Skeletal muscle satellite cell (primary cell): ENCODE data around the gene ST6GAL2.

Source experiments
- H3K27me3 ChIP-seq: 2 replicates; pipeline ENCODE4 v1.7.0; 2013; ENCODE audit warnings: low read length; ENCODE audit not compliant: control insufficient read depth, insufficient read depth
- H3K36me3 ChIP-seq: 2 replicates; pipeline ENCODE4 v1.7.0; 2013; ENCODE audit warnings: mild to moderate bottlenecking, control low read depth, low read length; ENCODE audit not compliant: insufficient read depth
- H3K4me1 ChIP-seq: 2 replicates; pipeline ENCODE4 v1.7.0; 2013; ENCODE audit warnings: low read length; ENCODE audit not compliant: control insufficient read depth, insufficient read depth
- H3K4me2 ChIP-seq: 2 replicates; pipeline ENCODE4 v1.7.0; 2013; ENCODE audit warnings: mild to moderate bottlenecking, low read length
- H3K4me3 ChIP-seq: 2 replicates; pipeline ENCODE4 v1.7.0; 2013; ENCODE audit warnings: low read length
- H3K9ac ChIP-seq: 2 replicates; pipeline ENCODE4 v1.7.0; 2013; ENCODE audit warnings: mild to moderate bottlenecking, low read depth, low read length, moderate library complexity
- H3K9me3 ChIP-seq: replicated peaks from 2 replicates; pipeline ENCODE4 v1.7.0; 2013; ENCODE audit warnings: mild to moderate bottlenecking, control low read depth, low read length

ST6GAL2 gene

DNA sequence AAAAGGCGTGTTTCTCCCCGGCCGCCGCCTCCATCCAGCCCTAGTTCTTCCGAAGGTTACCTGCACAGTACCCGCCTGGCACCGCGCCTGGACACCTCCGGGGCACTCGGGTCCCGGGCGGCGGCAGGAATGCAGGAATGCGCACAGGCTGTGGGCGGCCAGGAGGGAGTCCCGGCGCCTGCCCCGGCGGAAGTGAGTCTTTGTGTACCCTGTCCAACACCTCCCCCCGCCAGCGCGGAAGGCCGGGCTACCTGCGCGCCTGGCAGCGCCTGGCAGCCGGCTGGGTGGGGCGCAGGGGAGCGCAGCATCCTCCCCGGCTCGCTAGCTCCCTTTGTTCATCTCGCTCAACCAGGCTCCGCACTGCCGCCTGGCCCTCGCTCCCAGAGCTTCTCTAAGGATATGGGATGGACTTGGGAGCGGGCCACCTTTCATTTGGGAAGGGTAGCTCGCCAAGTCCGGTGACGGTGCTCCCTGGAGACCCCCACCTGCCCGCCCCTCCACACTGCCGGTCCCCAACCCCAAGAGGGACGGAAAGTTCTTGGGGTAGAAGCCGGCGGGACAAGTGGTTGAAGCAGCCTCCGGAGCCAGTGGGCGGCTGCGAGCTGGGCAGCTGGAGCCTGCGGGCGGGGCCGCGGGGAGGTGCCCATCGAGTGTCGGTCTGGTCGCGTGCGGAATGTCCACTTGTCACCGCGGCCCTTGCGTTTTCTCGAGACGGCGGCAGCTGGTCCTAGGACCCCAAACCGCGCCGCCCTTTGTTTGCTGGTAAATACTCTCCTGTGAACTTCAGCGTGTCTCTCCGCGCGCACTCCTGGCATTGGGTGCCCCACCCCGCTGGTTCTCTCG, 1.2 kb upstream of the ST6GAL2 start:
- Histone ChIP-seq H3K4me2 (peak overlapping the region; percentile 62), H3K4me3 (peak overlapping the region; percentile 62), H3K9ac (no peak overlapping the region), H3K36me3 (no peaks in the 10 kb centered on the region), H3K4me1 (peaks cover 3% of the 10 kb centered on the region), H3K9me3 (no peaks in the 10 kb centered on the region), H3K27me3 (peaks cover 14% of the 10 kb centered on the region)

DNA sequence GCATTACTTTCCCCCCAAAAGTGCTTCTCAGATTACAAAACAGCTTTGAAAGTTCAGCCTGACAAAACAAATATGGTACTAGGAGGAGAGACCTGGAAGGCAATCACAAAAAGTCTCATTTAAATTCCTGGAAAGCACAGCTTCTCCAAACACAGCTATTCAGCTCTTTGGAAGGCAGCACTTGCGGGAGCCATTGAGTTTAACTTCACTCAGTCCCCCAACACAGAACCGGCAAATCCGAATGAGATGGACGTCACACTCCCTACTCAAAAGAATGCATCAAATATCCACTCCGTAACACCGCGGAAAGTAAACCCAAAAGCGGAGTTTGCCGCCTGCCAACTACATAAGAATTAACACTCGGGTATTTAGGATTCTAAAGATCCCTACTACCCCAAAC, 638 bp downstream of the ST6GAL2 start:
- H3K9ac ChIP-seq = no peak overlapping the region
- no peak overlapping the region for H3K4me2 ChIP-seq
- H3K36me3 ChIP-seq = no peaks in the 10 kb centered on the region
- no peak overlapping the region for H3K4me3 ChIP-seq
- peaks cover 14% of the 10 kb centered on the region for H3K27me3 ChIP-seq
- peaks cover 3% of the 10 kb centered on the region for H3K4me1 ChIP-seq
- H3K9me3 ChIP-seq = no peaks in the 10 kb centered on the region

DNA sequence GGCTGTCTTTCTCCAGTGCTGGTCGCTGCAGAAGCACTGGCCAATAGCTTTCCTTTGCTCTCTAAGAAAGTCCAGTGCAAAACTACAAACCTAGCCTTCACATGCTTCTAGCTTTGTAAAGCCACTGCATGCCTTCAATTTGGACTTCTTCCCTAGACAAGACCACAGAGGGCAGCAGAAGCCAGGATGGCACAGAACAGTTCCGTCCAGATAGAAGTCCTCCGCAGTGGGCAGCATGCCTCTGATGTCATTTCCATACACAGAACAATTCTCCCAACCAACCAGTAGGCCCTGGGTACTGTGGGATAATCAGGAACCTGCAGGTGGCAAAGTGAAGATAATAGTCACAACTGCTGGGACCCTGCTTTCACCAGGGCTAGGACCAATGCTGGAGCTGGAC, 3.3 kb downstream of the ST6GAL2 start:
- no peak overlapping the region for H3K4me2 ChIP-seq
- no peaks in the 10 kb centered on the region for H3K36me3 ChIP-seq
- H3K4me1 ChIP-seq = peaks cover 3% of the 10 kb centered on the region
- no peaks in the 10 kb centered on the region for H3K9me3 ChIP-seq
- H3K27me3 ChIP-seq = peaks cover 14% of the 10 kb centered on the region
- H3K4me3 ChIP-seq = no peak overlapping the region
- H3K9ac ChIP-seq = no peak overlapping the region

DNA sequence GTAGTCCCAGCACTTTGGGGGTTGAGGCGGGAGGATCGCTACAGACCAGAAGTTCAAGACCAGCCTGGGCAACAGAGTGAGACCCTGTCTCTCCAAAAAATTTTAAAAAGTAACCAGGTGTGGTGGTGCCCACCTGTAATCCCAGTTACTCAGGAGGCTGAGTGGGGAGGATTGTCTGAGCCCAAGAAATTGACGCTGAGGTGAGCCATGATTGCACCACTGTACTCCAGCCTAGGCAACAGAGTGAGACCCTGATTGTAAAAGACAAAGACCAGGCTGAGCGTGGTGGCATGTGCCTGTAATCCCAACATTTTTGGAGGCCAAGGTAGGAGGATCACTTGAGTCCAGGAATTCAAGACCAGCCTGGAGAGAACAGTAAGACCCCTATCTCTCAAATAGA, 7.8 kb downstream of the ST6GAL2 start:
- Histone ChIP-seq H3K9ac (no peak overlapping the region), H3K4me3 (no peak overlapping the region), H3K27me3 (no peaks in the 10 kb centered on the region), H3K4me1 (no peaks in the 10 kb centered on the region), H3K36me3 (no peaks in the 10 kb centered on the region), H3K9me3 (no peaks in the 10 kb centered on the region), H3K4me2 (no peak overlapping the region)

DNA sequence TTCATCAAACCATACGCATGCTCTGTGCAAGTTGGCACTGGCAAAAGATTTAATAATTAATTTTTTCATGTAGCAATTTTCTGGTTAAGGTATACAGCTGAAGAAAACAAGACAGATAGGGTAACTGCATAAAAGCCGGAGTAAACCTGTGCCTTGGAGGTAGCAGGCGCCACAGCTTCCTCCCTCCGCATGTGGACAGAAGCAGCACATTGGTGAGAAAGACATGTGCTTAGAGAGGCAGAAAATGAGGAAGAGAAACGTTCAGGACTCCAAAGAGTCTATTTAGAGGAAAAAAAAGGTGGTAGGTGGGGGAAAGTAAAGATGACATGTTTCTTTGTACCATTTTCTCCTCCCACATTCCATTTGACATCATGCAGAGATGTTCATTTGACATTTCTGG, 9.3 kb downstream of the ST6GAL2 start:
- H3K4me2 ChIP-seq = no peak overlapping the region
- no peaks in the 10 kb centered on the region for H3K9me3 ChIP-seq
- no peaks in the 10 kb centered on the region for H3K4me1 ChIP-seq
- H3K27me3 ChIP-seq = no peaks in the 10 kb centered on the region
- H3K4me3 ChIP-seq = no peak overlapping the region
- no peak overlapping the region for H3K9ac ChIP-seq
- no peaks in the 10 kb centered on the region for H3K36me3 ChIP-seq

DNA sequence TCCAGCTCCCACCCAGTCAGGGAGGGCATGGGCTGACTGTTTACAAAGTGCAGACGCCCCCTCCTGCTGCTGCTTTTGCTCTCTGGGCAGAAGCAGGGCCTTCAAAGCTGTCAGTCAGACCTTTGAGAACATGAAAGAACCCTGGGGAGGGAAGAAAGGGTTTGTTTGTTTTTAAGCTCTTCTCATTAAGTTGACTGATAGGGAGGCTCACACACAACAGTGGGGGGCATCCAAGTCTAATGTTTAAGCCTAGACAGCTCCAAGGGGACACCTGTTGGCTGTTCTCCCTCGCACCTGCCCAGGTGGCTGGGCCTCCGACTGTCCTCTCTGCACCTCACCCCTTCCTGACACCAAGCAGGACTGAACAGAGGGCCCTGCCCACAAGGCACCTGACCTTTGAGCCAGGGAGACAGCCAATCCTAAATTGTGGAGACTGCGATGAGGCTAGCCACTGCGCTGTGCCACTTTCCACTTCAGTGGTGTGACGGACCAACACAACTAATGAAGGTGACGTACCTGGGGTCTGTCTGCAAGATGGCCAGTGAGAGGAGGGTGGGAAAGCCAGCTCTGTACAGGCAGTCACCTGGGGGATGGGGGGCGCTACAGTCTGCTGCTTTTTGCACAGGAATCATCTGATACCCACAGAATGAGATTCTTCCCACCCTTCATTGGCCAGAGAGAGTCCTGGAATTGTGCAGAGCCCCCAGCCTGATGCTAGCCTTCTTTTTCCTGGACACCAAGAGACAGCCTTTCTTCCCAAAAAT, 16.3 kb downstream of the ST6GAL2 start:
- H3K4me3 ChIP-seq = no peak overlapping the region
- no peak overlapping the region for H3K4me2 ChIP-seq
- no peaks in the 10 kb centered on the region for H3K36me3 ChIP-seq
- no peak overlapping the region for H3K9ac ChIP-seq
- H3K27me3 ChIP-seq = no peaks in the 10 kb centered on the region
- no peaks in the 10 kb centered on the region for H3K4me1 ChIP-seq
- no peaks in the 10 kb centered on the region for H3K9me3 ChIP-seq

DNA sequence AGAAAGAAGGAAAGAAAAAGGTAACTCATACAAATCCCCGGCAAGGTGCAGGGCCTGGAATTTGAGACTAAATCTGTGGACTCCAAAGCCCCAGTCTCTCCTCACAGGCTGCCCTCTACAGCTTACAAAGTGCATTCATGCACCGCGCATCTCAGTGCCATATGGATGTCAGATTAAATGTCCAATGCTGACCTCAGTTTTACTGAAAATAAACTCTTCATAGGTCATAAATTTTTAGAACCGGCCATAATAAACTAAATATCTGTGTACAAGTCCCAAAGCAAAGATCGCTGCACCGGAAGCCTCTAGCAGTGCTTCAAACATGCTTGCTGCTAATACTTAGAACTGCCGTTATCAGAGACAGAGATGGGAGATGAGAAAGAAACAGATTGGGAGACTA, 17.7 kb downstream of the ST6GAL2 start:
- Histone ChIP-seq H3K9ac (no peak overlapping the region), H3K4me2 (no peak overlapping the region), H3K27me3 (no peaks in the 10 kb centered on the region), H3K4me3 (no peak overlapping the region), H3K4me1 (no peaks in the 10 kb centered on the region), H3K36me3 (no peaks in the 10 kb centered on the region), H3K9me3 (no peaks in the 10 kb centered on the region)

DNA sequence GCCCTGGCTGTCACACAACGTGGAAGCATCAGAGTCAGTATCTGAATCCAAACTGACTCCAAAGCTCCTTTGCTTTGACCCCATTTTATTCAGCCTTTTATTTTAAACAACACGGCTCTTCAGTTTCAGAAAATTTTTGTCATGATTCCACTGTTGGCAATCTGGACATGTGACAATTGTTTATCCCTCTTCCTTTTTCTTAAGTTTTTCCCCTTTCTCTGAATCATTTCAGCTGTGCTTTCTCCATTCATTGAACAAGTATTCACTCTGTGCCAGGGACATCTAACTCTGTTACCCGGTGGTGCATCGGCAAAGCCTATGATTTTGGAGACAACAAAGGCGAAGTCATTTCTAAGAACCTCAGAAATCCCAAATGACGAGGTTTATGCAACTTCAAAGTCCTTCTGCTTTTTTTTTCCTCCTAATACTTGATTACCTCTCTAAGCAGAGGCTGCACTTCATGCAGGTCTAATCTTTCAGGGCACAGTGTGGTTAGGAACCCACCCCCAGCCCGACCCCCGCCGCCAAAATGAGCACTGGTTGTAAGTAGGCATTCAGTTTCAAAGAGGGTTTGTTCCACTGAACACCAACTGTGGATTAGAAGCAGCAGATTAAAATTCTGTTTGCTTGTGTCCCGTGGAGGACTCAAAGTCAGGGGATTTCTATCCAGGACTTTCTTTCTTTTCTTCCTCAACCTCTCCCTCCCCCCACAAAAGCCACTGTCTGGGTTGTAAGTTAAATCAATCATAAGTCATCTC, 18.6 kb downstream of the ST6GAL2 start:
- Histone ChIP-seq H3K9ac (no peak overlapping the region), H3K4me2 (no peak overlapping the region), H3K9me3 (no peaks in the 10 kb centered on the region), H3K36me3 (no peaks in the 10 kb centered on the region), H3K4me1 (no peaks in the 10 kb centered on the region), H3K27me3 (no peaks in the 10 kb centered on the region), H3K4me3 (no peak overlapping the region)

DNA sequence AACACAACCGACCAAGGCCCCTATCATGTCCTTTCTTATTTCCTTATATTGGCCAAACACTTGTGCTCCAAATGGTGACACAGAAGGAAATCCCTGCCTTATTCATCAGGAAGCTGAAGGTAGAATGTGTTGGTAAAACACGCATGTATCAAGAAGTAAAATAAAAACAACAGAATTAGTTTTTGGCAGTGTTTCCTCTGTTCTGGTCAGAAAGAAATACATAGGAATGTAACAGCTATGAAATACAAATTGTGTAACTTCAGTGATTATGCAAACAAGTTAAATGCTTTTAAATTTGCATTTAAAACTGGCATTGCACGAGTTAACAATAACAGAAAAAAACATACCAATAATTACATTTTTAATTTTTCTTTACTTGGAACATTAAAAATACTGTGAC, 19.3 kb downstream of the ST6GAL2 start:
- Histone ChIP-seq H3K9me3 (no peaks in the 10 kb centered on the region), H3K4me3 (no peak overlapping the region), H3K27me3 (no peaks in the 10 kb centered on the region), H3K4me2 (no peak overlapping the region), H3K36me3 (no peaks in the 10 kb centered on the region), H3K4me1 (no peaks in the 10 kb centered on the region), H3K9ac (no peak overlapping the region)

DNA sequence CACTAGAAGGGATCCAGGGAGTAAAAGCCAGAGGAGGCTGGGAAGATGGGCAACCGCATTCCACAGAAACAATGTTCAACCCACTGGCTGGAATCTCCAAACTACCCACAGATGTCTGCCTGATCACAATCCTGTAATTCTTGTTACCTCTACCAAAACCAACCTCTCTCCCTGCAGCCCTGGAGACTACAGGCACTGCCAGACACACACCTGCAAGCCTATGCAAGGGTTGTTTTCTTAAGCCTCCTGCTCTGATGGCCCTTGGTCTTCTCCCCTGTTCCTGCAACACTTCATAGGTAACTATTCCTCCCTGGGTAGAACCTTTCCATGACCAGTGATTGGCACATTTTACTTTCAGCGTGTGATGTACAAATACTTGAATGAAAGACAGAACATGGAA, 21.9 kb downstream of the ST6GAL2 start:
- Histone ChIP-seq H3K4me2 (no peak overlapping the region), H3K4me1 (no peaks in the 10 kb centered on the region), H3K4me3 (no peak overlapping the region), H3K36me3 (no peaks in the 10 kb centered on the region), H3K27me3 (no peaks in the 10 kb centered on the region), H3K9ac (no peak overlapping the region), H3K9me3 (peaks cover 4% of the 10 kb centered on the region)

DNA sequence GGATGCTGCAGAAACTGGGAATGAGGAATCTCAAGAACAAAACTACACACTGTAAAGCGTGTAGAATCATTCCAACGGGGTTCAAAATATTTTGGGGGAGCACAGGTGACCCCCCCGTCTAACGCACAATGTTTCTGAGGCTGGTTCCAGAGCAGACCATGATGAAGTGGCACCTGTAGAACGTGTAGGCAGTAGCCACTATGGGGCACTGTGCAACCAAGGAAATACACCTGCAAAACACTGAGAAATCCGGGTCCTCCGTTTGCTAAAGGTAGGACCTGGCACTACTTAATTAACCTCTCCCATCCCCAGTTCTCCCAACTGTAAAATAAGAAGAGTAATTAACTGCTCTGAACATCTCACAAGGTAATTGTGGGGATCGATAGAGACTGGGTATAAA, 22.6 kb downstream of the ST6GAL2 start:
- no peak overlapping the region for H3K9ac ChIP-seq
- H3K27me3 ChIP-seq = no peaks in the 10 kb centered on the region
- no peaks in the 10 kb centered on the region for H3K4me1 ChIP-seq
- no peak overlapping the region for H3K4me3 ChIP-seq
- H3K36me3 ChIP-seq = no peaks in the 10 kb centered on the region
- H3K9me3 ChIP-seq = peaks cover 4% of the 10 kb centered on the region
- no peak overlapping the region for H3K4me2 ChIP-seq
